DMS79 treated with DMSO at 0.1 percent for 48 hours (cell line): Measurements from ENCODE around the gene TMEM225B.
"Not testable (repeated sequence)": the region's sequence is repeated elsewhere in the genome, so short reads cannot be mapped to it uniquely, and the experiment has no call there.

ENCODE experiments used
- DNase-seq: peaks from one replicate; lab custom pipeline; 2025; lab: John Stamatoyannopoulos, UW

Gene TMEM225B

DNA sequence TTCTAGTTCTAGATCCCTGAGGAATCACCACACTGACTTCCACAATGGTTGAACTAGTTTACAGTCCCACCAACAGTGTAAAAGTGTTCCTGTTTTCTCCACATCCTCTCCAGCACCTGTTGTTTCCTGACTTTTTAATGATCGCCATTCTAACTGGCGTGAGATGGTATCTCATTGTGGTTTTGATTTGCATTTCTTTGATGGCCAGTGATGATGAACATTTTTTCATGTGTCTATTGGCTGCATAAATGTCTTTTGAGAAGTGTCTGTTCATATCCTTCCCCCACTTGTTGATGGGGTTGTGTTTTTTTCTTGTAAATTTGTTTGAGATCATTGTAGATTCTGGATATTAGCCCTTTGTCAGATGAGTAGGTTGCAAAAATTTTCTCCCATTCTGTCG, 56.6 kb downstream of the TMEM225B start:
- not testable (repeated sequence) for DNase-seq

DNA sequence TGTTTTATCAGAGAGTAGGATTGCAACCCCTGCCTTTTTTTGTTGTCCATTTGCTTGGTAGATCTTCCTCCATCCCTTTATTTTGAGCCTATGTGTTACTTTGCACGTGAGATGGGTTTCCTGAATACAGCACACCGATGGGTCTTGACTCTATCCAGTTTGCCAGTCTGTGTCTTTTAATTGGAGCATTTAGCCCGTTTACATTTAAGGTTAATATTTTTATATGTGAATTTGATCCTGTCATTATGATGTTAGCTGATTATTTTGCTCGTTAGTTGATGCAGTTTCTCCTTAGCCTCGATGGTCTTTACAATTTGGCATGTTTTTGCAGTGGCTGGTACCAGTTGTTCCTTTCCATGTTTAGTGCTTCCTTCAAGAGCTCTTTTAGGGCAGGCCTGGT, 59.8 kb downstream of the TMEM225B start:
- not testable (repeated sequence) for DNase-seq
